Lung (tissue), 12 donors: ENCODE data around the gene ANKS1A. TPM values are rescaled to one million over a fixed set of nuclear protein-coding genes. Genes with fewer than 3 reads are reported as not detected.

Source experiments
- ATAC-seq: fragments of 200-7000 bp; cut with Tn5 transposase; one replicate; pipeline ENCODE4 v1.9.1; 2020; ENCODE audit warnings: moderate number of reproducible peaks; ENCODE audit not compliant: insufficient read depth, low FRiP score
- DNase-seq, 3 donors: peaks; one replicate each; pipeline ENCODE4 v3.0.0-alpha.2; 2013 to 2017
- H3K27ac ChIP-seq, 2 donors: one replicate each; pipeline ENCODE4 v1.5.1; 2013; ENCODE audit warnings: mild to moderate bottlenecking in 2 of 2, moderate library complexity in 2 of 2, control low read depth in 1 of 2, inconsistent platforms in 1 of 2, low read depth in 1 of 2, low read length in 1 of 2
- H3K27me3 ChIP-seq, 3 donors: one replicate each; pipeline ENCODE4 v1.5.1; 2013; ENCODE audit warnings: low read length in 2 of 3; ENCODE audit not compliant: control insufficient read depth in 3 of 3, insufficient read depth in 3 of 3
- H3K36me3 ChIP-seq, 4 donors: one replicate each; pipeline ENCODE4 v1.5.1; 2013; ENCODE audit warnings: low read length in 4 of 4, mild to moderate bottlenecking in 1 of 4, moderate library complexity in 1 of 4; ENCODE audit not compliant: control insufficient read depth in 4 of 4, insufficient read depth in 4 of 4
- H3K4me1 ChIP-seq, 5 donors: one replicate each; pipeline ENCODE4 v1.5.1; 2013; ENCODE audit warnings: low read length in 5 of 5, mild to moderate bottlenecking in 2 of 5, moderate library complexity in 1 of 5; ENCODE audit not compliant: control insufficient read depth in 5 of 5, insufficient read depth in 5 of 5
- H3K4me3 ChIP-seq: one replicate; pipeline ENCODE4 v1.5.1; 2013; ENCODE audit warnings: mild to moderate bottlenecking, control low read depth, moderate library complexity
- H3K9ac ChIP-seq, 2 donors: one replicate each; pipeline ENCODE4 v1.5.1; 2013; ENCODE audit warnings: low read length in 2 of 2, control low read depth in 1 of 2; ENCODE audit not compliant: insufficient read depth in 1 of 2
- H3K9me3 ChIP-seq, 4 donors: one replicate each; pipeline ENCODE4 v1.5.1; 2013; ENCODE audit warnings: low read length in 3 of 4, mild to moderate bottlenecking in 1 of 4, moderate library complexity in 1 of 4; ENCODE audit not compliant: control insufficient read depth in 4 of 4, insufficient read depth in 3 of 4
- WGBS, 2 donors: extraction: QIAGEN DNeasy Blood & Tissue Kit; methylation state at CpG; one replicate each; pipeline ENCODE4 v1.1.7; 2013; 5-methylcytosine and 5-hydroxymethylcytosine counted together
- polyA plus RNA-seq, 2 donors: library from polyadenylated mRNA; stranded (reverse); fragments of 200-250 nt; gene quantifications; one replicate each; pipeline ENCODE4 v1.2.1, GENCODE V29; 2013
- total RNA-seq, 2 donors: library from RNA; depleted of rRNA in 1 of 2; stranded (reverse); fragments of >200 nt in 1 of 2; gene quantifications; one replicate each; pipeline ENCODE4 v1.2.1, GENCODE V29; 2014 to 2021
- TF ChIP-seq, protein P1 (sequence below): IDR thresholded peaks from 2 replicates; pipeline ENCODE4 v1.5.1; 2012; ENCODE audit warnings: mild to moderate bottlenecking; ENCODE audit errors: control extremely low read depth, extremely low read depth
- donor health status: control.
- donor health status: control.
- donor health status: Bipolar disorder and iron deficiency.
- donor health status: healthy.
- donor health status: DM: yes; HTN: yes; CAD: no.

Gene ANKS1A
- total and polyA plus RNA-seq, 4 donors = 10.4 to 40.6 (median 24.3) TPM

GRCh38 chr6:35093118-35093445, 204.0 kb downstream of the ANKS1A start:
- Histone ChIP-seq H3K4me1 (peaks cover 0 to 19% (median 11%) of the 10 kb centered on the region in 5 donors), H3K4me3 (no peak overlapping the region), H3K36me3 (peaks cover 0 to 24% (median 14%) of the 10 kb centered on the region in 4 donors), H3K27me3 (no peaks in the 10 kb centered on the region), H3K9ac (no peak overlapping the region), H3K27ac (peak overlapping the region in 1 of 2 donors; percentile 46), H3K9me3 (no peaks in the 10 kb centered on the region)
- TF ChIP-seq, protein P1, sequence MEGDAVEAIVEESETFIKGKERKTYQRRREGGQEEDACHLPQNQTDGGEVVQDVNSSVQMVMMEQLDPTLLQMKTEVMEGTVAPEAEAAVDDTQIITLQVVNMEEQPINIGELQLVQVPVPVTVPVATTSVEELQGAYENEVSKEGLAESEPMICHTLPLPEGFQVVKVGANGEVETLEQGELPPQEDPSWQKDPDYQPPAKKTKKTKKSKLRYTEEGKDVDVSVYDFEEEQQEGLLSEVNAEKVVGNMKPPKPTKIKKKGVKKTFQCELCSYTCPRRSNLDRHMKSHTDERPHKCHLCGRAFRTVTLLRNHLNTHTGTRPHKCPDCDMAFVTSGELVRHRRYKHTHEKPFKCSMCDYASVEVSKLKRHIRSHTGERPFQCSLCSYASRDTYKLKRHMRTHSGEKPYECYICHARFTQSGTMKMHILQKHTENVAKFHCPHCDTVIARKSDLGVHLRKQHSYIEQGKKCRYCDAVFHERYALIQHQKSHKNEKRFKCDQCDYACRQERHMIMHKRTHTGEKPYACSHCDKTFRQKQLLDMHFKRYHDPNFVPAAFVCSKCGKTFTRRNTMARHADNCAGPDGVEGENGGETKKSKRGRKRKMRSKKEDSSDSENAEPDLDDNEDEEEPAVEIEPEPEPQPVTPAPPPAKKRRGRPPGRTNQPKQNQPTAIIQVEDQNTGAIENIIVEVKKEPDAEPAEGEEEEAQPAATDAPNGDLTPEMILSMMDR = no peak
- WGBS, 2 donors = 82 to 91% methylated on average over 5 of the region's 5 CpGs
- DNase-seq = peak in 2 of 3 donors; percentile 24 to 25
- no peak for ATAC-seq

- no peaks in the 10 kb centered on the region for H3K27me3 ChIP-seq
- no peak for ATAC-seq
- no peak overlapping the region for H3K27ac ChIP-seq
- WGBS, 2 donors = 85 to 98% methylated on average over 6 of the region's 6 CpGs
- no peak overlapping the region for H3K9ac ChIP-seq
- H3K4me3 ChIP-seq = no peak overlapping the region
- peak in 1 of 3 donors; percentile 3 for DNase-seq
- no peaks in the 10 kb centered on the region for H3K9me3 ChIP-seq
- peaks cover 0 to 19% (median 11%) of the 10 kb centered on the region in 5 donors for H3K4me1 ChIP-seq
- TF ChIP-seq, protein P1 = no peak
- peaks cover 0 to 18% (median 10%) of the 10 kb centered on the region in 4 donors for H3K36me3 ChIP-seq
Measured at GRCh38 chr6:35093783-35094182, 204.7 kb downstream of the ANKS1A start.

GRCh38 chr6:35094183-35094582, 205.1 kb downstream of the ANKS1A start:
- Histone ChIP-seq H3K27me3 (no peaks in the 10 kb centered on the region), H3K4me3 (no peak overlapping the region), H3K4me1 (peaks cover 0 to 19% (median 11%) of the 10 kb centered on the region in 5 donors), H3K36me3 (peaks cover 0 to 14% (median 6%) of the 10 kb centered on the region in 4 donors), H3K27ac (no peak overlapping the region), H3K9ac (no peak overlapping the region), H3K9me3 (no peaks in the 10 kb centered on the region)
- TF ChIP-seq, protein P1 = no peak
- ATAC-seq (no peak), DNase-seq (peak in 1 of 3 donors; percentile 6)
- 66 to 70% methylated on average over 4 of the region's 4 CpGs for WGBS, 2 donors

DNA sequence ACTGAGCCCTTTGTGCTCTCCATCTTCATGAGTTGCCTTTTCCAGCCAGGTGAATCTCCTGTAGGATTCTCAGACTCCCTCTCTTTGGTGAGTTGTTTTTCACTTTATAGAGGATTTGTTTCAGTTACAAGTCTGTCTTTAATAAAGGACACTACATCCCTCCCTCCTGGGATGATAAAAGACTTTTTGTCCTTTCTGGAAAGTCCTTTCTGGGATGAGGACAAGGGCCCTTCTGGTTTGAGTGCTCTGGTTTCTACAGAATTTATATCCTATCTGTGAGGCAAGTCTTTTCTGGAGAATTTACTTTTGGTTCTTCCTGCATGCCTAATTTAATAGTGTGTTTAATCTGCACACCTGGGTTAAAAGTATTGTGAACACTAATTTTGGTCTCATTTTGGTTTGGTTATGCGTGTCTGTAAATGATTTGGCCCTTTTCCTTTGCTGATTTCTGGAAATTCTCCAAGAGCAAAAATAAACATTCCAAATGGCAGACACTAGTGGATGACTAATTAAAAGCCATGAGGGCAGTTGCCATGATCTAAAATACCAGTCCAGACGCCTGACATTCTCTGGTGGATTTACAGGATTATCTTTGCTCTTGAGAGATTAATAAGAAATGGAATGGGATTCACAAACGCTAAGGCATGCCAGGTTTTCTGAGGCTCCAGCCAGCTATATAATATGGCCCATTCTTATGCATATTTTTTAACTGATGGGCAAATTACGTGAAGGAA, 207.2 kb downstream of the ANKS1A start:
- Histone ChIP-seq H3K4me3 (no peak overlapping the region), H3K9me3 (no peaks in the 10 kb centered on the region), H3K27me3 (no peaks in the 10 kb centered on the region), H3K4me1 (peaks cover 0 to 19% (median 11%) of the 10 kb centered on the region in 5 donors), H3K9ac (no peak overlapping the region), H3K36me3 (no peaks in the 10 kb centered on the region), H3K27ac (peak overlapping the region in 1 of 2 donors; percentile 29)
- DNase-seq = peak in 2 of 3 donors; percentile 40 to 44
- WGBS, 2 donors = 32 to 67% methylated on average over 4 of the region's 4 CpGs
- TF ChIP-seq, protein P1 = no peak
- ATAC-seq = no peak
